ENCODE data around the gene MEIOSIN. TPM values are rescaled to one million over a fixed set of nuclear protein-coding genes. Genes with fewer than 3 reads are reported as not detected.
"Not testable (repeated sequence)": the region's sequence is repeated elsewhere in the genome, so short reads cannot be mapped to it uniquely, and the experiment has no call there.

MEIOSIN gene
- total RNA-seq, 5 donors from 2014 or later (not counting 1 experiment from before 2014, with no cell fraction given), result not detected

- H3K4me3 Mint-ChIP-seq; H3K36me3 ChIP-seq (ENCODE audit: control insufficient read depth in 2 of 2, extremely low read depth in 1 of 2, insufficient read depth in 1 of 2, low read length in 1 of 2); H3K9me3 ChIP-seq; H3K36me3 Mint-ChIP-seq; DNase-seq; H3K4me1 ChIP-seq (ENCODE audit: control insufficient read depth in 1 of 2, extremely low read depth in 1 of 2, insufficient read depth in 2 of 2, low read length in 2 of 2); H3K9me3 Mint-ChIP-seq; H3K4me3 ChIP-seq (ENCODE audit: control insufficient read depth in 1 of 2, extremely low read depth in 1 of 2, low read length in 1 of 2); H3K4me1 Mint-ChIP-seq; POLR2A ChIA-PET; H3K27ac Mint-ChIP-seq; H3K27ac ChIP-seq (ENCODE audit: low read length); H3K27me3 ChIP-seq (replicated peaks in 1 of 2; ENCODE audit: control insufficient read depth in 2 of 2, extremely low read depth in 1 of 2, insufficient read depth in 2 of 2, low read length in 1 of 2); ATAC-seq (replicated peaks in 1 of 4): not testable (repeated sequence)
- H3K27me3 Mint-ChIP-seq, result peaks cover 7 to 12% of the 10 kb centered on the region in 2 donors
- CTCF ChIA-PET, result interaction anchor here in 1 of 2 donors (0.6 kb wide), 1 partner anchor 16 kb away, joined by 3 read pairs; no protein-coding TSS in a partner anchor
- no CpG with 5 or more reads among the region's 10 CpGs for WGBS (ENCODE audit: insufficient coverage)
These were observed 18.2 kb downstream of the MEIOSIN start for GRCh38 chr19:45751483-45751882.

- DNase-seq (no peak), ATAC-seq (replicated peaks in 1 of 4) (no peak)
- no peak overlapping the region for H3K27ac Mint-ChIP-seq
- ChIA-PET CTCF (no interaction called here), POLR2A (no interaction called here)
- 100% methylated on average over 4 of the region's 12 CpGs for WGBS (ENCODE audit: insufficient coverage)
- H3K27me3 ChIP-seq (replicated peaks in 1 of 2; ENCODE audit: control insufficient read depth in 2 of 2, extremely low read depth in 1 of 2, insufficient read depth in 2 of 2, low read length in 1 of 2), result peaks cover 0 to 5% of the 10 kb centered on the region in 2 experiments
- no peaks in the 10 kb centered on the region for H3K4me1 Mint-ChIP-seq
- H3K36me3 ChIP-seq (ENCODE audit: control insufficient read depth in 2 of 2, extremely low read depth in 1 of 2, insufficient read depth in 1 of 2, low read length in 1 of 2), result no peaks in the 10 kb centered on the region
- H3K9me3 Mint-ChIP-seq, result no peaks in the 10 kb centered on the region
- no peak overlapping the region for H3K4me3 Mint-ChIP-seq
- no peaks in the 10 kb centered on the region for H3K36me3 Mint-ChIP-seq
- H3K27me3 Mint-ChIP-seq, result peaks cover under 1 to 8% of the 10 kb centered on the region in 2 donors
- H3K4me3 ChIP-seq (ENCODE audit: control insufficient read depth in 1 of 2, extremely low read depth in 1 of 2, low read length in 1 of 2), result no peak overlapping the region
- H3K4me1 ChIP-seq (ENCODE audit: control insufficient read depth in 1 of 2, extremely low read depth in 1 of 2, insufficient read depth in 2 of 2, low read length in 2 of 2), result no peaks in the 10 kb centered on the region
- H3K27ac ChIP-seq (ENCODE audit: low read length), result no peak overlapping the region
- no peaks in the 10 kb centered on the region for H3K9me3 ChIP-seq
These were observed 19.4 kb downstream of the MEIOSIN start for GRCh38 chr19:45752639-45753038.

- POLR2A ChIA-PET, result no interaction called here
- Mint-ChIP-seq H3K4me3 (no peak overlapping the region), H3K9me3 (no peaks in the 10 kb centered on the region), H3K27me3 (peaks cover 0 to 8% of the 10 kb centered on the region in 2 donors), H3K4me1 (no peaks in the 10 kb centered on the region), H3K27ac (no peak overlapping the region), H3K36me3 (no peaks in the 10 kb centered on the region)
- ATAC-seq (replicated peaks in 1 of 4), result no peak
- CTCF ChIA-PET, result interaction anchor here in 1 of 2 donors (0.9 to 1.3 kb wide), 2 partner anchors 16 to 23 kb away, joined by 3 to 4 read pairs; partner anchors contain the start of gene FBXO46
- Histone ChIP-seq H3K9me3 (no peaks in the 10 kb centered on the region), H3K4me1 (ENCODE audit: control insufficient read depth in 1 of 2, extremely low read depth in 1 of 2, insufficient read depth in 2 of 2, low read length in 2 of 2) (no peaks in the 10 kb centered on the region), H3K4me3 (ENCODE audit: control insufficient read depth in 1 of 2, extremely low read depth in 1 of 2, low read length in 1 of 2) (no peak overlapping the region), H3K27me3 (replicated peaks in 1 of 2; ENCODE audit: control insufficient read depth in 2 of 2, extremely low read depth in 1 of 2, insufficient read depth in 2 of 2, low read length in 1 of 2) (peaks cover 0 to 3% of the 10 kb centered on the region in 2 experiments), H3K27ac (ENCODE audit: low read length) (no peak overlapping the region), H3K36me3 (ENCODE audit: control insufficient read depth in 2 of 2, extremely low read depth in 1 of 2, insufficient read depth in 1 of 2, low read length in 1 of 2) (no peaks in the 10 kb centered on the region)
- no peak for DNase-seq
- 67% methylated on average over 5 of the region's 6 CpGs for WGBS (ENCODE audit: insufficient coverage)
These were observed 20.3 kb downstream of the MEIOSIN start for GRCh38 chr19:45753548-45753947.

GRCh38 chr19:45754323-45754722 is 21.1 kb downstream of the MEIOSIN start:
- H3K4me1 ChIP-seq (ENCODE audit: control insufficient read depth in 1 of 2, extremely low read depth in 1 of 2, insufficient read depth in 2 of 2, low read length in 2 of 2), result no peaks in the 10 kb centered on the region
- H3K27me3 Mint-ChIP-seq, result peaks cover 0 to 9% of the 10 kb centered on the region in 2 donors
- ChIA-PET POLR2A (no interaction called here), CTCF (interaction anchor here in 1 of 2 donors (1.3 kb wide), 1 partner anchor 16 kb away, joined by 4 read pairs; no protein-coding TSS in a partner anchor)
- no peak overlapping the region for H3K27ac ChIP-seq (ENCODE audit: low read length)
- H3K27ac Mint-ChIP-seq, result no peak overlapping the region
- no peak overlapping the region for H3K4me3 Mint-ChIP-seq
- no peaks in the 10 kb centered on the region for H3K36me3 ChIP-seq (ENCODE audit: control insufficient read depth in 2 of 2, extremely low read depth in 1 of 2, insufficient read depth in 1 of 2, low read length in 1 of 2)
- H3K4me3 ChIP-seq (ENCODE audit: control insufficient read depth in 1 of 2, extremely low read depth in 1 of 2, low read length in 1 of 2), result no peak overlapping the region
- no peaks in the 10 kb centered on the region for H3K36me3 Mint-ChIP-seq
- H3K9me3 Mint-ChIP-seq, result no peaks in the 10 kb centered on the region
- no peaks in the 10 kb centered on the region for H3K9me3 ChIP-seq
- ATAC-seq (replicated peaks in 1 of 4) (no peak), DNase-seq (no peak)
- peaks cover 2 to 8% of the 10 kb centered on the region in 2 experiments for H3K27me3 ChIP-seq (replicated peaks in 1 of 2; ENCODE audit: control insufficient read depth in 2 of 2, extremely low read depth in 1 of 2, insufficient read depth in 2 of 2, low read length in 1 of 2)
- H3K4me1 Mint-ChIP-seq, result no peaks in the 10 kb centered on the region
- WGBS (ENCODE audit: insufficient coverage), result 94% methylated on average over 8 of the region's 8 CpGs

GRCh38 chr19:45757695-45758094 is 24.5 kb downstream of the MEIOSIN start:
- Histone ChIP-seq H3K27ac (ENCODE audit: low read length) (no peak overlapping the region), H3K27me3 (replicated peaks in 1 of 2; ENCODE audit: control insufficient read depth in 2 of 2, extremely low read depth in 1 of 2, insufficient read depth in 2 of 2, low read length in 1 of 2) (peaks cover 2 to 30% of the 10 kb centered on the region in 2 experiments), H3K36me3 (ENCODE audit: control insufficient read depth in 2 of 2, extremely low read depth in 1 of 2, insufficient read depth in 1 of 2, low read length in 1 of 2) (no peaks in the 10 kb centered on the region), H3K4me3 (ENCODE audit: control insufficient read depth in 1 of 2, extremely low read depth in 1 of 2, low read length in 1 of 2) (no peak overlapping the region), H3K9me3 (no peaks in the 10 kb centered on the region), H3K4me1 (ENCODE audit: control insufficient read depth in 1 of 2, extremely low read depth in 1 of 2, insufficient read depth in 2 of 2, low read length in 2 of 2) (no peaks in the 10 kb centered on the region)
- Mint-ChIP-seq H3K9me3 (no peaks in the 10 kb centered on the region), H3K36me3 (no peaks in the 10 kb centered on the region), H3K4me1 (no peaks in the 10 kb centered on the region), H3K4me3 (no peak overlapping the region), H3K27me3 (peaks cover 0 to 11% of the 10 kb centered on the region in 2 donors), H3K27ac (no peak overlapping the region)
- ATAC-seq (replicated peaks in 1 of 4) (no peak), DNase-seq (no peak)
- 80% methylated on average over 8 of the region's 9 CpGs for WGBS (ENCODE audit: insufficient coverage)
- ChIA-PET CTCF (no interaction called here), POLR2A (no interaction called here)

GRCh38 chr19:45758921-45759320 is 25.7 kb downstream of the MEIOSIN start:
- Mint-ChIP-seq H3K27ac (no peak overlapping the region), H3K27me3 (peaks cover 0 to 11% of the 10 kb centered on the region in 2 donors), H3K36me3 (no peaks in the 10 kb centered on the region), H3K4me1 (no peaks in the 10 kb centered on the region), H3K9me3 (no peaks in the 10 kb centered on the region), H3K4me3 (no peak overlapping the region)
- Histone ChIP-seq H3K9me3 (no peaks in the 10 kb centered on the region), H3K36me3 (ENCODE audit: control insufficient read depth in 2 of 2, extremely low read depth in 1 of 2, insufficient read depth in 1 of 2, low read length in 1 of 2) (no peaks in the 10 kb centered on the region), H3K4me1 (ENCODE audit: control insufficient read depth in 1 of 2, extremely low read depth in 1 of 2, insufficient read depth in 2 of 2, low read length in 2 of 2) (no peaks in the 10 kb centered on the region), H3K27me3 (replicated peaks in 1 of 2; ENCODE audit: control insufficient read depth in 2 of 2, extremely low read depth in 1 of 2, insufficient read depth in 2 of 2, low read length in 1 of 2) (peaks cover 2 to 42% of the 10 kb centered on the region in 2 experiments), H3K4me3 (ENCODE audit: control insufficient read depth in 1 of 2, extremely low read depth in 1 of 2, low read length in 1 of 2) (no peak overlapping the region), H3K27ac (ENCODE audit: low read length) (no peak overlapping the region)
- POLR2A ChIA-PET, result no interaction called here
- 79% methylated on average over 8 of the region's 9 CpGs for WGBS (ENCODE audit: insufficient coverage)
- no peak for ATAC-seq (replicated peaks in 1 of 4)
- CTCF ChIA-PET, result no interaction called here
- DNase-seq, result no peak

- Mint-ChIP-seq H3K4me3 (no peak overlapping the region), H3K27ac (no peak overlapping the region), H3K27me3 (peaks cover 8 to 21% of the 10 kb centered on the region in 2 donors), H3K36me3 (no peaks in the 10 kb centered on the region), H3K4me1 (no peaks in the 10 kb centered on the region), H3K9me3 (no peaks in the 10 kb centered on the region)
- Histone ChIP-seq H3K9me3 (no peaks in the 10 kb centered on the region), H3K36me3 (ENCODE audit: control insufficient read depth in 2 of 2, extremely low read depth in 1 of 2, insufficient read depth in 1 of 2, low read length in 1 of 2) (no peaks in the 10 kb centered on the region), H3K27ac (ENCODE audit: low read length) (no peak overlapping the region), H3K27me3 (replicated peaks in 1 of 2; ENCODE audit: control insufficient read depth in 2 of 2, extremely low read depth in 1 of 2, insufficient read depth in 2 of 2, low read length in 1 of 2) (peaks cover 2 to 70% of the 10 kb centered on the region in 2 experiments), H3K4me1 (ENCODE audit: control insufficient read depth in 1 of 2, extremely low read depth in 1 of 2, insufficient read depth in 2 of 2, low read length in 2 of 2) (no peaks in the 10 kb centered on the region), H3K4me3 (ENCODE audit: control insufficient read depth in 1 of 2, extremely low read depth in 1 of 2, low read length in 1 of 2) (no peak overlapping the region)
- WGBS (ENCODE audit: insufficient coverage), result 75% methylated on average over 12 of the region's 17 CpGs
- ChIA-PET POLR2A (no interaction called here), CTCF (no interaction called here)
- DNase-seq, result no peak
- no peak for ATAC-seq (replicated peaks in 1 of 4)
These were observed 28.5 kb downstream of the MEIOSIN start for GRCh38 chr19:45761714-45762113.
